Measurements from ENCODE around the gene THEM5.

DNA sequence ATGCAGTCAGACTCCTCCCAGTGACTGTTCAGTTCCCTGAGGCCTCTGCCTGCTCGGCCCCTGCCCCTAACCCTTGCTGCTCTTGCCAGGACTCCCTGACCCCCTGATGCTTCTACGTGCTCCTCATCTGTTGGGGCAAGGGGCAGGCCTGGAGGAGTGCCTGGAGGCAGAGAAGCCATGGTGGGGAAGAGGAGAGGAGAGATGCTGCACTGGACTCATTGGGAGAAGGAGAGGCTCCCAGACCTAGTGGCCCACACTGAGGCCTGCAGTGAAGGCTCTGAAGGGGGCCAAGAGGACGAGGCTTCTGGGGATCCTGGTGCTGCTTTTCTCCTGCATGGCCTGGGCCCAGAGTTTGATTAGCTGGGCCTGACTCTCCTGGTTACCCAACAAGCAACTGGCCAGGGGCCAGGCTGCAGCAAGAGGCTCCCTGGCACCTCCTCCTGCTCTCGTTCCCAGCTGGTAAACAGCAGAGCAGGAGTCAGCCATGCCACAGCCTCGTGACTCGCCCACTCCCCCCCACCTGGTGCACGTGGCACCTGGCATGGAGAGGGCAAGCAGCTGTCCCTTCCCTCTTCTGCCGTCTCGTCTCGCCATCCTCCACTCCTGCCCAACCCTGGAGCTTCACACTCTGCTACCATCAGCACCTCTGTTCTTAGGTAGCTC is 21.1 kb downstream of the THEM5 start:
- no peak for TF ChIP-seq GATA3 (IDR thresholded peaks at IDR 0.05; ENCODE audit: low read depth, low read length)
- TF ChIP-seq GATA2 (IDR thresholded peaks at IDR 0.05; ENCODE audit: low read depth, low read length) = no peak; the same call in 1 of the 2 replicates
